SK-N-SH treated with all-trans-retinoic acid at 6 μM for 48 hours (cell line): ENCODE data around the gene COL25A1.

Experiments
- ATAC-seq: fragments of 200-7000 bp; cut with Tn5 transposase; 3 replicates; pipeline ENCODE4 v1.9.1; 2020; ENCODE audit warnings: mild to moderate bottlenecking, moderate library complexity
- ARNTL ChIP-seq: fragments of 450-650 bp; formaldehyde crosslinking; IDR thresholded peaks from 2 replicates; pipeline ENCODE4 v1.5.0; 2020; ENCODE audit warnings: low read depth, mild to moderate bottlenecking, moderate library complexity, borderline replicate concordance
- BACH2 ChIP-seq: fragments of 250-450 bp; sonication (Bioruptor Pico); IDR thresholded peaks from 2 replicates; pipeline ENCODE4 v1.9.0; 2021; ENCODE audit warnings: mild to moderate bottlenecking, borderline replicate concordance
- CREB5 ChIP-seq: fragments of 250-450 bp; sonication (Bioruptor Pico); IDR thresholded peaks from 2 replicates; pipeline ENCODE4 v1.5.1; 2020; ENCODE audit warnings: low read depth, mild to moderate bottlenecking, moderate library complexity
- CSDC2 ChIP-seq: fragments of 250-450 bp; sonication (Bioruptor Pico); IDR thresholded peaks from 2 replicates; pipeline ENCODE4 v1.5.0; 2020; ENCODE audit warnings: mild to moderate bottlenecking, moderate library complexity
- CSRNP3 ChIP-seq: fragments of 250-450 bp; sonication (Bioruptor Pico); IDR thresholded peaks from 2 replicates; pipeline ENCODE4 v1.5.1; 2021; ENCODE audit warnings: mild to moderate bottlenecking, moderate library complexity
- ESRRG ChIP-seq: fragments of 250-450 bp; sonication (Bioruptor Pico); IDR thresholded peaks from 2 replicates; pipeline ENCODE4 v1.6.1; 2021; ENCODE audit warnings: mild to moderate bottlenecking
- GLIS3 ChIP-seq: fragments of 250-450 bp; sonication (Bioruptor Pico); IDR thresholded peaks from 2 replicates; pipeline ENCODE4 v1.5.0; 2020; ENCODE audit warnings: mild to moderate bottlenecking, moderate library complexity
- ISL1 ChIP-seq: fragments of 250-450 bp; sonication (Bioruptor Pico); IDR thresholded peaks from 2 replicates; pipeline ENCODE4 v2.1.2; 2022; ENCODE audit warnings: mild to moderate bottlenecking, moderate library complexity
- OSR1 ChIP-seq: fragments of 250-450 bp; sonication (Bioruptor Pico); IDR thresholded peaks from 2 replicates; pipeline ENCODE4 v1.8.0; 2022; ENCODE audit warnings: moderate library complexity, mild to moderate bottlenecking, inconsistent platforms
- PATZ1 ChIP-seq: fragments of 250-450 bp; sonication (Bioruptor Pico); IDR thresholded peaks from 2 replicates; pipeline ENCODE4 v1.8.0; 2020; ENCODE audit warnings: mild to moderate bottlenecking, moderate library complexity, borderline replicate concordance
- PPARA ChIP-seq: fragments of 250-450 bp; sonication (Bioruptor Pico); IDR thresholded peaks from 2 replicates; pipeline ENCODE4 v1.5.0; 2020; ENCODE audit warnings: mild to moderate bottlenecking, borderline replicate concordance
- RARB ChIP-seq: fragments of 250-450 bp; sonication (Bioruptor Pico); IDR thresholded peaks from 2 replicates; pipeline ENCODE4 v1.8.0; 2021; ENCODE audit warnings: mild to moderate bottlenecking, moderate library complexity
- SNAI2 ChIP-seq: fragments of 250-450 bp; sonication (Bioruptor Pico); IDR thresholded peaks from 2 replicates; pipeline ENCODE4 v1.5.0; 2020; ENCODE audit warnings: mild to moderate bottlenecking, moderate library complexity
- TCF4 ChIP-seq: fragments of 250-450 bp; sonication (Bioruptor Pico); IDR thresholded peaks from 2 replicates; pipeline ENCODE4 v1.8.0; 2021; ENCODE audit warnings: mild to moderate bottlenecking, moderate library complexity, borderline replicate concordance
- TOX ChIP-seq: fragments of 250-450 bp; sonication (Bioruptor Pico); IDR thresholded peaks from 2 replicates; pipeline ENCODE4 v1.8.0; 2021; ENCODE audit warnings: mild to moderate bottlenecking, moderate library complexity, borderline replicate concordance
- TSHZ2 ChIP-seq: fragments of 250-450 bp; sonication (Bioruptor Pico); IDR thresholded peaks from 2 replicates; pipeline ENCODE4 v1.5.0; 2020; ENCODE audit warnings: mild to moderate bottlenecking, moderate library complexity
- ZC3H10 ChIP-seq: fragments of 250-450 bp; sonication (Bioruptor Pico); IDR thresholded peaks from 2 replicates; pipeline ENCODE4 v1.5.1; 2021; ENCODE audit warnings: mild to moderate bottlenecking, moderate library complexity
- ZFP3 ChIP-seq: fragments of 250-450 bp; sonication (Bioruptor Pico); IDR thresholded peaks from 2 replicates; pipeline ENCODE4 v1.5.0; 2020; ENCODE audit warnings: mild to moderate bottlenecking, moderate library complexity
- ZFP30 ChIP-seq: fragments of 450-650 bp; formaldehyde crosslinking; IDR thresholded peaks from 2 replicates; pipeline ENCODE4 v1.5.0; 2022; ENCODE audit warnings: mild to moderate bottlenecking, moderate library complexity
- ZNF565 ChIP-seq: fragments of 450-650 bp; formaldehyde crosslinking; conservative IDR thresholded peaks from 2 replicates; pipeline ENCODE4 v1.5.0; 2020; ENCODE audit warnings: low read depth, mild to moderate bottlenecking, moderate library complexity
- ZNF70 ChIP-seq: fragments of 450-650 bp; formaldehyde crosslinking; IDR thresholded peaks from 2 replicates; pipeline ENCODE4 v1.5.0; 2020; ENCODE audit warnings: mild to moderate bottlenecking, moderate library complexity
- ZNF8 ChIP-seq: fragments of 450-650 bp; formaldehyde crosslinking; IDR thresholded peaks from 2 replicates; pipeline ENCODE4 v1.5.0; 2020; ENCODE audit warnings: mild to moderate bottlenecking, moderate library complexity

COL25A1 gene

GRCh38 chr4:109275066-109275745, 27.3 kb downstream of the COL25A1 start (continued):
- TF ChIP-seq PATZ1 (CRISPR knock-in tag) (no peak), GLIS3 (CRISPR knock-in tag) (no peak), TOX (CRISPR knock-in tag) (no peak)

GRCh38 chr4:109266891-109267290, 35.6 kb downstream of the COL25A1 start:
- ATAC-seq = no peak
- TF ChIP-seq ARNTL (CRISPR knock-in tag) (no peak), SNAI2 (CRISPR knock-in tag) (no peak), BACH2 (CRISPR knock-in tag) (no peak), ZFP3 (CRISPR knock-in tag) (no peak), ZNF565 (CRISPR knock-in tag) (no peak), CSRNP3 (no peak), ZNF8 (CRISPR knock-in tag) (no peak), ZNF70 (no peak), CREB5 (CRISPR knock-in tag) (no peak), PATZ1 (CRISPR knock-in tag) (no peak), ZFP30 (CRISPR knock-in tag) (no peak), TCF4 (CRISPR knock-in tag) (no peak), ISL1 (CRISPR knock-in tag) (no peak), PPARA (no peak), ZC3H10 (CRISPR knock-in tag) (no peak), ESRRG (CRISPR knock-in tag) (no peak), TOX (CRISPR knock-in tag) (no peak), GLIS3 (CRISPR knock-in tag) (no peak), CSDC2 (CRISPR knock-in tag) (no peak), OSR1 (no peak)
- TF ChIP-seq, all 23 proteins: peak for 0

- no peak for ATAC-seq
- TF ChIP-seq CSDC2 (CRISPR knock-in tag) (no peak), ZNF8 (CRISPR knock-in tag) (no peak), CREB5 (CRISPR knock-in tag) (no peak), PATZ1 (CRISPR knock-in tag) (no peak), PPARA (no peak), ZC3H10 (CRISPR knock-in tag) (no peak), TSHZ2 (CRISPR knock-in tag) (no peak), TCF4 (CRISPR knock-in tag) (no peak), CSRNP3 (no peak), RARB (no peak)
These were observed 36.2 kb downstream of the COL25A1 start for GRCh38 chr4:109266236-109266635.
